NCI-H2107 treated with DMSO at 0.1 percent for 48 hours (cell line): ENCODE measurements around the gene HSD17B14.

Experiments
- DNase-seq: peaks from one replicate; lab custom pipeline; 2025; ENCODE audit not compliant: unreplicated experiment; lab: John Stamatoyannopoulos, UW

Gene HSD17B14

DNA sequence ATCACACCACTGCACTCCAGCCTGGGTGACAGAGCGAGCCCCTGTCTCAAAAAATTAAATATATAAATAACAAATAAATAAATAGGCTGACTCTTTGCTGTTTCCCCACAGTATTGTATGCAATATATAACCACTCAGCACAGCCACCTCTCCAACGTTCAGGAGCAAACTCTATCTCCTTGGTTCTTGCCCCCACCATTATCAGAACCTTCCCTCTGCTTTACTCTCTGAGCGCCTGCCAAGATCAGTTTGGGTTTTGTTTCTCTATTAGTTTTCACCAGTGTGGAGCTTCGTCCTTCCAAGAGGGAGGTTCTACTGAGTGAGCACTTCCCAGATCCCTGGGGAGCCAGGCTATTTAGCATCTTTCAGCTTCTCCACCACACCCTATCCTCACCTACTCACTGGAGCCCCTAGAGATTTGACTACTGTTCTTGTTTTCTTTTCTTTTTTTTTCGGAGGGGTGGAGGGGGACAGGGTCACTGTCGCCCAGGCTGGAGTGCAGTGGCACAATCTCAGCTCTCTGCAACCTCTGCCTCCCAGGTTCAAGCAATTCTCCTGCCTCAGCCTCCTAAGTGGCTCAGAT lies 68.0 kb downstream of the HSD17B14 start:
- peak; percentile 68 for DNase-seq

DNA sequence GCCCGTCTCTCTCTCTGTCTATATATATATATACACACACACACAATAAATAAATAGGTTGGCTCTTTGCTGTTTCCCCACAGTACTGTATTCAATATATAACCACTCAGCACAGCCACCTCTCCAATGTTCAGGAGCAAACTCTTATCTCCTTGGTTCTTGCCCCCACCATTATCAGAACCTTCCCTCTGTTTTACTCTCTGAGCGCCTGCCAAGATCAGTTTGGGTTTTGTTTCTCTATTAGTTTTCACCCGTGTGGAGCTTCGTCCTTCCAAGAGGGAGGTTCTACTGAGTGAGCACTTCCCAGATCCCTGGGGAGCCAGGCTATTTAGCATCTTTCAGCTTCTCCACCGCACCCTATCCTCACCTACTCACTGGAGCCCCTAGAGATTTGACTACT lies 70.5 kb downstream of the HSD17B14 start:
- DNase-seq: peak; percentile 8
